ENCODE measurements around the gene RPS19. TPM values are rescaled to one million over a fixed set of nuclear protein-coding genes. Genes with fewer than 3 reads are reported as not detected.

The RPS19 gene
- total and polyA plus RNA-seq, 10 donors: 744 to 8,491 (median 1,984) TPM

GRCh38 chr19:41901707-41902360 lies 41.8 kb downstream of the RPS19 start:
- TF ChIP-seq POLR2AphosphoS5 (IDR thresholded peaks at IDR 0.05) (peak in 2 of 3 donors; percentile 18 to 71), CTCF (IDR thresholded peaks at IDR 0.05 in 8 of 11, conservative IDR thresholded peaks at IDR 0.05 in 3 of 11) (no peak), POLR2A (IDR thresholded peaks at IDR 0.05) (no peak)
- DNase-seq: no peak
- intact Hi-C loops (cut with DNase I; ENCODE audit: low total_unique reads): no loop called here
- WGBS, 5 donors: 89 to 96% (median 94%) methylated on average over 20 to 21 of the region's 21 CpGs
- peaks cover 13 to 100% (median 98%) of the 10 kb centered on the region in 6 donors for H3K36me3 ChIP-seq
- H3K27me3 ChIP-seq (replicated peaks in 1 of 7): no peaks in the 10 kb centered on the region
- H3K27ac ChIP-seq: no peak overlapping the region
- H3K4me3 ChIP-seq: no peak overlapping the region
- H3K4me1 ChIP-seq: peaks cover 0 to 22% (median 0%) of the 10 kb centered on the region in 6 donors
- H3K9me3 ChIP-seq: no peaks in the 10 kb centered on the region

GRCh38 chr19:41902594-41902993 lies 42.5 kb downstream of the RPS19 start:
- no peaks in the 10 kb centered on the region for H3K27me3 ChIP-seq (replicated peaks in 1 of 7)
- intact Hi-C loops (cut with DNase I; ENCODE audit: low total_unique reads): no loop called here
- WGBS, 5 donors: 89 to 97% (median 95%) methylated on average over 11 to 17 of the region's 17 CpGs
- H3K9me3 ChIP-seq: no peaks in the 10 kb centered on the region
- H3K27ac ChIP-seq: no peak overlapping the region
- peak in 2 of 3 donors; percentile 19 to 55 for TF ChIP-seq POLR2AphosphoS5 (IDR thresholded peaks at IDR 0.05)
- TF ChIP-seq POLR2A (IDR thresholded peaks at IDR 0.05): no peak
- peaks cover 13 to 100% (median 99%) of the 10 kb centered on the region in 6 donors for H3K36me3 ChIP-seq
- no peak overlapping the region for H3K4me3 ChIP-seq
- peaks cover 0 to 18% (median 0%) of the 10 kb centered on the region in 6 donors for H3K4me1 ChIP-seq
- no peak for DNase-seq

- TF ChIP-seq POLR2A (IDR thresholded peaks at IDR 0.05) (no peak), POLR2AphosphoS5 (IDR thresholded peaks at IDR 0.05) (peak in 1 of 3 donors; percentile 42)
- peaks cover 0 to 15% (median 0%) of the 10 kb centered on the region in 6 donors for H3K4me1 ChIP-seq
- no peaks in the 10 kb centered on the region for H3K27me3 ChIP-seq (replicated peaks in 1 of 7)
- whole genome bisulfite sequencing, 5 donors: 87 to 99% (median 95%) methylated on average over 13 to 19 of the region's 19 CpGs
- intact Hi-C loops (cut with DNase I; ENCODE audit: low total_unique reads): no loop called here
- peaks cover 8 to 100% (median 98%) of the 10 kb centered on the region in 6 donors for H3K36me3 ChIP-seq
- no peak overlapping the region for H3K4me3 ChIP-seq
- H3K9me3 ChIP-seq: no peaks in the 10 kb centered on the region
- DNase-seq: no peak
- H3K27ac ChIP-seq: no peak overlapping the region
These were observed 43.3 kb downstream of the RPS19 start for GRCh38 chr19:41903193-41903953.

- intact Hi-C loops (cut with DNase I; ENCODE audit: low total_unique reads): no loop called here
- Histone ChIP-seq H3K27ac (no peak overlapping the region), H3K9me3 (no peaks in the 10 kb centered on the region), H3K4me1 (peaks cover 0 to 6% (median 0%) of the 10 kb centered on the region in 6 donors), H3K4me3 (no peak overlapping the region), H3K27me3 (replicated peaks in 1 of 7) (no peaks in the 10 kb centered on the region), H3K36me3 (peaks cover 6 to 93% (median 89%) of the 10 kb centered on the region in 6 donors)
- peak; percentile 66 for DNase-seq
- TF ChIP-seq POLR2A (IDR thresholded peaks at IDR 0.05) (no peak), CTCF (IDR thresholded peaks at IDR 0.05 in 8 of 11, conservative IDR thresholded peaks at IDR 0.05 in 3 of 11) (no peak), POLR2AphosphoS5 (IDR thresholded peaks at IDR 0.05) (peak in 2 of 3 donors; percentile 19 to 73)
- WGBS, 5 donors: 93 to 97% (median 95%) methylated on average over 13 to 30 of the region's 30 CpGs
These were observed 44.2 kb downstream of the RPS19 start for GRCh38 chr19:41904118-41904870.

Data from spleen (tissue), 11 donors.